ENCODE data around the gene FGD4. TPM values are rescaled to one million over a fixed set of nuclear protein-coding genes. Genes with fewer than 3 reads are reported as not detected.
A peak's percentile ranks its signal among the peaks of the same experiment; 100 is the strongest.

The FGD4 gene
- total RNA-seq, 1 experiment from 2014 or later = 54.3 TPM

- no peaks in the 10 kb centered on the region for H4K20me1 ChIP-seq (ENCODE audit: control insufficient read depth, insufficient read depth, insufficient read length)
- peak overlapping the region in 2 of 3 experiments; percentile 0 to 46; a peak in 3 of 7 replicates for H3K27ac Mint-ChIP-seq
Observed at GRCh38 chr12:32379213-32379612, 20.1 kb upstream of the FGD4 start.

More at GRCh38 chr12:32379213-32379612, 20.1 kb upstream of the FGD4 start:
- no peak overlapping the region for H3K4me2 ChIP-seq (ENCODE audit: insufficient read depth, insufficient read length, low read length)
- no peak overlapping the region for H4K5ac ChIP-seq (ENCODE audit: insufficient read length, low read depth, low read length)
- H4K91ac ChIP-seq (ENCODE audit: insufficient read length, low read depth, low read length) = no peak overlapping the region
- no peaks in the 10 kb centered on the region for H3K36me3 Mint-ChIP-seq (ENCODE audit: insufficient read depth in 1 of 3, low read depth in 3 of 3)
- H3K23me2 ChIP-seq (ENCODE audit: insufficient read length, low read depth, low read length, poor library complexity, severe bottlenecking) = no peaks in the 10 kb centered on the region
- no peak overlapping the region for H2BK20ac ChIP-seq (ENCODE audit: low read depth, low read length, poor library complexity, severe bottlenecking)
- H3K9me3 ChIP-seq (ENCODE audit: control insufficient read depth, low read depth, low read length) = no peaks in the 10 kb centered on the region
- no peak for TF ChIP-seq CTCF (conservative IDR thresholded peaks at IDR 0.05)
- no peak overlapping the region for H2BK5ac ChIP-seq (ENCODE audit: insufficient read length, low read length)
- H3K4me3 Mint-ChIP-seq = no peak overlapping the region
- H4K8ac ChIP-seq (replicated peaks; ENCODE audit: insufficient read length, low read depth, low read length) = no peak overlapping the region
- no peaks in the 10 kb centered on the region for H3K79me2 ChIP-seq (ENCODE audit: insufficient read depth, low read length)
- H3K4me1 ChIP-seq (ENCODE audit: insufficient read depth, low read length) = peaks cover 3% of the 10 kb centered on the region; the same call in 1 of the 2 replicates
- no peaks in the 10 kb centered on the region for H3K27me3 Mint-ChIP-seq (ENCODE audit: low read depth)
- H3K9me3 Mint-ChIP-seq = no peaks in the 10 kb centered on the region
- H3K27ac ChIP-seq (ENCODE audit: insufficient read length, low read depth, low read length) = no peak overlapping the region
- H3K56ac ChIP-seq (ENCODE audit: insufficient read length, low read depth, low read length) = no peak overlapping the region
- H2AFZ ChIP-seq (ENCODE audit: low read length) = no peak overlapping the region
- no peak overlapping the region for H3T11ph ChIP-seq (ENCODE audit: low read length)
- no peak overlapping the region for H2BK15ac ChIP-seq (ENCODE audit: low read depth, low read length)
- no peak overlapping the region for H3K14ac ChIP-seq (ENCODE audit: insufficient read depth, low read length)
- H3K18ac ChIP-seq (ENCODE audit: insufficient read length, low read depth, low read length) = no peak overlapping the region
- WGBS (ENCODE audit: extremely low coverage, insufficient read length, low lambda C conversion rate) = no CpG with 5 or more reads among the region's 10 CpGs
- peaks cover 16 to 19% of the 10 kb centered on the region in 2 experiments for H3K4me1 Mint-ChIP-seq
- H3K79me1 ChIP-seq (ENCODE audit: insufficient read depth, low read depth, low read length, poor library complexity, severe bottlenecking) = no peaks in the 10 kb centered on the region
- DNase-seq = no peak
- H3K27me3 ChIP-seq (ENCODE audit: insufficient read depth, low read length) = no peaks in the 10 kb centered on the region
- H2AK5ac ChIP-seq (ENCODE audit: insufficient read length, low read length) = no peak overlapping the region
- H3K4ac ChIP-seq (ENCODE audit: low read depth, low read length) = no peak overlapping the region
- no peak overlapping the region for H2BK120ac ChIP-seq (ENCODE audit: low read depth, low read length, poor library complexity, severe bottlenecking)
- H3K23ac ChIP-seq (ENCODE audit: insufficient read length, low read depth, low read length) = no peak overlapping the region
- no peak overlapping the region for H3K9ac ChIP-seq (ENCODE audit: extremely low read depth, insufficient read length, low read length)
- H2BK12ac ChIP-seq (ENCODE audit: insufficient read length, low read depth, low read length) = no peak overlapping the region
